Smooth muscle cell (in vitro differentiated cells): ENCODE results near the gene TOR1AIP1. TPM values are rescaled to one million over a fixed set of nuclear protein-coding genes. Genes with fewer than 3 reads are reported as not detected.

ENCODE experiments used
- DNase-seq: peaks from one replicate; lab custom pipeline; 2025; ENCODE audit not compliant: unreplicated experiment; lab: John Stamatoyannopoulos, UW
- H2AFZ ChIP-seq: fragments of 200-600 bp; sonication (generic); 2 replicates; pipeline ENCODE4 v1.6.0; 2016; ENCODE audit warnings: antibody characterized with exemption, low read depth, mild to moderate bottlenecking
- H3F3A ChIP-seq: fragments of 200-600 bp; sonication (generic); 2 replicates; pipeline ENCODE4 v1.6.0; 2017; ENCODE audit warnings: antibody characterized with exemption, low read depth
- H3K27ac ChIP-seq: fragments of 200-600 bp; sonication (generic); 2 replicates; pipeline ENCODE4 v1.5.1; 2016; ENCODE audit warnings: low read depth, mild to moderate bottlenecking
- H3K27me3 ChIP-seq: fragments of 200-600 bp; sonication (generic); 2 replicates; pipeline ENCODE4 v1.6.1; 2016; ENCODE audit warnings: low read depth, mild to moderate bottlenecking
- H3K36me3 ChIP-seq: fragments of 200-600 bp; sonication (generic); 2 replicates; pipeline ENCODE4 v1.5.1; 2016; ENCODE audit warnings: low read depth
- H3K4me1 ChIP-seq: fragments of 200-600 bp; sonication (generic); 2 replicates; pipeline ENCODE4 v1.5.1; 2016; ENCODE audit warnings: low read depth
- H3K4me2 ChIP-seq: fragments of 200-600 bp; sonication (generic); 2 replicates; pipeline ENCODE4 v1.6.0; 2016; ENCODE audit warnings: mild to moderate bottlenecking
- H3K4me3 ChIP-seq: fragments of 200-600 bp; sonication (generic); 2 replicates; pipeline ENCODE4 v1.5.1; 2016; ENCODE audit warnings: mild to moderate bottlenecking
- H3K79me2 ChIP-seq: fragments of 200-600 bp; sonication (generic); 2 replicates; pipeline ENCODE4 v1.6.0; 2016; ENCODE audit warnings: low read depth, mild to moderate bottlenecking
- H3K9ac ChIP-seq: fragments of 200-600 bp; sonication (generic); 2 replicates; pipeline ENCODE4 v1.6.0; 2016; ENCODE audit warnings: low read depth
- H3K9me3 ChIP-seq: fragments of 200-600 bp; sonication (generic); replicated peaks from 2 replicates; pipeline ENCODE4 v1.5.1; 2016; ENCODE audit warnings: low read depth
- H4K20me1 ChIP-seq: fragments of 200-600 bp; sonication (generic); 2 replicates; pipeline ENCODE4 v1.6.0; 2016; ENCODE audit warnings: low read depth
- WGBS: methylation state at CpG from one replicate; pipeline ENCODE4 v1.1.7; 2016; ENCODE audit warnings: low lambda C conversion rate; 5-methylcytosine and 5-hydroxymethylcytosine counted together
- polyA plus RNA-seq: library from polyadenylated mRNA; unstranded; fragments of >200 nt; fragmentation: Nextera tagmentation; extraction: Ambion mirVana; gene quantifications from 2 replicates; pipeline ENCODE4 v1.2.1, GENCODE V29; 2016
- total RNA-seq: library from RNA; depleted of rRNA; stranded (reverse); fragments of >200 nt; gene quantifications from 2 replicates; pipeline ENCODE4 v1.2.3, GENCODE V29; 2014
- TF ChIP-seq, protein P1 (sequence below): fragments of 200-600 bp; sonication (generic); IDR thresholded peaks from 2 replicates; pipeline ENCODE4 v1.5.1; 2017; ENCODE audit warnings: borderline replicate concordance, mild to moderate bottlenecking, antibody characterized with exemption; ENCODE audit not compliant: insufficient read depth, poor library complexity, severe bottlenecking

The TOR1AIP1 gene
- total and polyA plus RNA-seq, 2 experiments from 2014 or later, result 25.8 to 36.5 TPM

DNA sequence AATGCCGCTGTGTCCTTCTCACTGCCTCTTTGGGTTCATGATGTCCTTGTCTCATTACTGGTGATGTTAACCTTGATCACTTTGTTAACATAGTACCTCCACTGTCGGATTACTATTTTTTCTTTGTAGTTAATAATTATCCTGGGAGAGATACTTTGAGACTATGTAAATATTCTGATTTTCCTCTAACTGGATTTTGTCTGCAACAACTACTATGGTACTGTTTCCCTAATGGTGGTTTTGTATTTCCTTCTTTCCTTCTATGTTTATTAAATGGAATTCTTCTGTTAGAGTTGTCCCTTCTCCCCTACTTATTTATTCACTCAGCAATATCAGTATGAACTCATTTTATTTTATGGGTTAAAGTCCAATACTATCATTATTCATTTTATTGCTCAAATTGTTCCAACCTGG is 8.6 kb upstream of the TOR1AIP1 start:
- Histone ChIP-seq H3K27me3 (no peaks in the 10 kb centered on the region), H3K9me3 (no peaks in the 10 kb centered on the region), H3F3A (no peaks in the 10 kb centered on the region), H3K9ac (no peak overlapping the region), H3K79me2 (peaks cover 82% of the 10 kb centered on the region), H3K4me1 (peaks cover 11% of the 10 kb centered on the region), H2AFZ (no peak overlapping the region), H3K4me3 (no peak overlapping the region), H3K36me3 (peaks cover 10% of the 10 kb centered on the region), H4K20me1 (peaks cover 87% of the 10 kb centered on the region), H3K27ac (no peak overlapping the region), H3K4me2 (no peak overlapping the region)
- WGBS, result 100% methylated on average over 2 of the region's 2 CpGs
- TF ChIP-seq, protein P1, sequence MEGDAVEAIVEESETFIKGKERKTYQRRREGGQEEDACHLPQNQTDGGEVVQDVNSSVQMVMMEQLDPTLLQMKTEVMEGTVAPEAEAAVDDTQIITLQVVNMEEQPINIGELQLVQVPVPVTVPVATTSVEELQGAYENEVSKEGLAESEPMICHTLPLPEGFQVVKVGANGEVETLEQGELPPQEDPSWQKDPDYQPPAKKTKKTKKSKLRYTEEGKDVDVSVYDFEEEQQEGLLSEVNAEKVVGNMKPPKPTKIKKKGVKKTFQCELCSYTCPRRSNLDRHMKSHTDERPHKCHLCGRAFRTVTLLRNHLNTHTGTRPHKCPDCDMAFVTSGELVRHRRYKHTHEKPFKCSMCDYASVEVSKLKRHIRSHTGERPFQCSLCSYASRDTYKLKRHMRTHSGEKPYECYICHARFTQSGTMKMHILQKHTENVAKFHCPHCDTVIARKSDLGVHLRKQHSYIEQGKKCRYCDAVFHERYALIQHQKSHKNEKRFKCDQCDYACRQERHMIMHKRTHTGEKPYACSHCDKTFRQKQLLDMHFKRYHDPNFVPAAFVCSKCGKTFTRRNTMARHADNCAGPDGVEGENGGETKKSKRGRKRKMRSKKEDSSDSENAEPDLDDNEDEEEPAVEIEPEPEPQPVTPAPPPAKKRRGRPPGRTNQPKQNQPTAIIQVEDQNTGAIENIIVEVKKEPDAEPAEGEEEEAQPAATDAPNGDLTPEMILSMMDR, result no peak
- DNase-seq, result no peak

DNA sequence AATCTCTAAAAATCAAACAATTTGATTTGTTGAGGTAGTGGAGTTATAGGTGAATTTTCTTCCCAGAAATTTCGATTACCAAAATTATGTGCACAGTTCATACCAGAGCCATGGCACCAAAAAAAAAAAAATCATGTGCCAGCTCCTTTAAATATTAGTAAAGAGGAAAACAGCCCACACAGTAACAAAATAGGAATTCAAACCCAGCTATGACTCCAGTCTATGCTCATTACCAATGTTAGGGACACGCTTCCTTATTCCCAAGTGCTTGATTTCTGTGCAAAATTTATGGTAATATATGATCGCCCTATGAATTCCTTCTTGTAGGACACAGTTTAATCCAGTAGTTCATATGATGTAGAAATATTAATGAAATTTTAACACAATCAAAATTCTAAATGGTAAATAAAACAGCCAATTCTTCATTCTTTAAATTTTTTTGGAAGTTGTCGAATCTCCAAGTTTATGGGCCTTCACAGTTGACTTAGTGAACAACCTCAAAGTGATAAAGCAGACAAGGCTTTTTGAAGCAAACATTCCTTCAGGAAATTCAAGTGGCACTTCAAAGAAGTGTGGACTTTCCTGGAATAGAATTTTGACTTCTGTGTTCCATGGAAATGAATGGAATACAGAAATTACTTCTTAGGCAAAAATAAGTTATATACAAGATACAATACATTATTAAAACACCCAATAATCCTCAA is 6.3 kb upstream of the TOR1AIP1 start:
- DNase-seq, result no peak
- H3K4me2 ChIP-seq, result peak overlapping the region; percentile 91
- no peak overlapping the region for H3K9ac ChIP-seq
- peaks cover 65% of the 10 kb centered on the region for H4K20me1 ChIP-seq
- 81% methylated on average over 4 of the region's 4 CpGs for WGBS
- H3F3A ChIP-seq, result no peaks in the 10 kb centered on the region
- H3K36me3 ChIP-seq, result peaks cover 5% of the 10 kb centered on the region
- H3K27me3 ChIP-seq, result no peaks in the 10 kb centered on the region
- TF ChIP-seq, protein P1, result no peak
- no peak overlapping the region for H2AFZ ChIP-seq
- H3K9me3 ChIP-seq, result no peaks in the 10 kb centered on the region
- peak overlapping the region; percentile 83 for H3K4me3 ChIP-seq
- peaks cover 11% of the 10 kb centered on the region for H3K4me1 ChIP-seq
- H3K27ac ChIP-seq, result peak overlapping the region; percentile 58
- peaks cover 69% of the 10 kb centered on the region for H3K79me2 ChIP-seq

DNA sequence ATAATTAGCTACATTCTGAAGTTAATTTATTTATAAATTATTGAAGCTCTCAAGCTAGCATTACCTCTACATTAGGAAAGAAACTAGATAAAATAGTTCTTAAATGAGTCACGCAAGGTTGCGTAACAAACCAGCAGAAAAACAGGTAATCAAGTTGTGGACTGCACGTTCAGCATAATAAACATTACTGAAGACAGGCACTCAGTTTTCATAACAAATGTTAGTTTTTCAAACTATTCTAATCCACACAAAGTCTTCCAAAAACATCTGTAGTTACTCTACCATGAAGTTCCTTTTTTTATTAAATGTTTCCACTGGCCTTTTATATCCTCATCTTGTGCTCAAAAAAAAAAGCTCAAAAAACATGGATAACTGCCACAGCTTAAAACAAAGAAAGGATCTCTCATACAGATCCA is 5.8 kb upstream of the TOR1AIP1 start:
- H3K36me3 ChIP-seq, result no peaks in the 10 kb centered on the region
- no peaks in the 10 kb centered on the region for H3K27me3 ChIP-seq
- H3K4me2 ChIP-seq, result peak overlapping the region; percentile 91
- H3K9me3 ChIP-seq, result no peaks in the 10 kb centered on the region
- peak overlapping the region; percentile 83 for H3K4me3 ChIP-seq
- peak overlapping the region; percentile 58 for H3K27ac ChIP-seq
- no peak overlapping the region for H2AFZ ChIP-seq
- WGBS, result 42% methylated on average over 3 of the region's 3 CpGs
- H3F3A ChIP-seq, result peaks cover 3% of the 10 kb centered on the region
- H4K20me1 ChIP-seq, result peaks cover 59% of the 10 kb centered on the region
- peaks cover 14% of the 10 kb centered on the region for H3K4me1 ChIP-seq
- peaks cover 63% of the 10 kb centered on the region for H3K79me2 ChIP-seq
- TF ChIP-seq, protein P1, result no peak
- peak overlapping the region; percentile 84 for H3K9ac ChIP-seq
- DNase-seq, result no peak
